ENCODE data around the gene KIF22. TPM values are rescaled to one million over a fixed set of nuclear protein-coding genes. Genes with fewer than 3 reads are reported as not detected.

KIF22 gene
- total RNA-seq, 4 donors from 2014 or later: 5.9 to 70.4 (median 15.8) TPM

DNA sequence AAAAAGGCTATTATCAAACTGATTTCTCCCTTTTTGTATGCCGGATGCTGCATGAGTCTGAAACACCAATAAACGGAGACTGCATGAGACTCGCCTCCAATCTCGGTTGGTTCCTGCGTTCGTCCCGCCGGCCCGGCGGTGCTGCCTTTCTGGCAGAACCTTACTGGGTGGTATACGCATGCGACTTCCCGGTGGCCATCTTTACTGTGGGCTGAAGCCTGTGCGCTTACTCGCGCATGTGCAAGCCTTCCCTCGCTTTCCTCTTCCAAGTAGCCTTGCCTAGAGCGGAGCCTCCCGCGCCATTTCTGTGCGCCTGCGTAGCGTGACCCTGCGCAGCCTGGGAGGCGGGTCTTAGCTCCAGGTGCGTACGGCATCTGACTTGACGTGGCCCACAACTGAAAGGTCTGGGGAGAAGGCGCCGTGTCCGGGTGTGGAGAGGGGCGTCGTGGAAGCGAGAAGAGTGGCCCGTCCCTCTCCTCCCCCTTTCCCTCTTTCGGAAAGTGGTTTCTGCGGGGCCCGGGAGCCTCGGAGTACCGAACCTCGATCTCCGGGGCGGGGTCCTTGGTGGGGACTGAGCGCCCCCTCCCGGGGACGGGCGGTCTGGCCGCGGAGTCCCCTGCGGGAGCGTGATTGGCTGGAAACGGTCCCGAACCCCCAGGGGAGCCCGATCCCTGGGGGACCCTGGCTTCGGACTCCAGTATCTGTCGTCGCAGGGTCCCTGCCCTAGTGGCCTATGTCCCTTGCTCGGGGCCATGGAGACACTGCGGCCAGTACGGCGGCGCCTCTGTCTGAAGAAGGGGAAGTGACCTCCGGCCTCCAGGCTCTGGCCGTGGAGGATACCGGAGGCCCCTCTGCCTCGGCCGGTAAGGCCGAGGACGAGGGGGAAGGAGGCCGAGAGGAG is 25.5 kb downstream of the KIF22 start, which contains the start of gene PAGR1:
TSS of gene PAGR1 (plus strand) at position 360 of the 901 bp plus-strand sequence. CDS start at position 734, 374 bp downstream.
- H3K9me3 ChIP-seq: no peaks in the 10 kb centered on the region
- peaks cover 0 to 11% of the 10 kb centered on the region in 2 donors for H3K4me1 ChIP-seq
- intact Hi-C loops (cut with DNase I; ENCODE audit: low total_unique reads): no loop called here
- DNase-seq: peak; percentile 99 to 100
- H3K27me3 ChIP-seq: no peaks in the 10 kb centered on the region
- peak within 1 kb of the TSS; percentile 72 to 90 for H3K4me3 ChIP-seq
- TF ChIP-seq, protein P1, sequence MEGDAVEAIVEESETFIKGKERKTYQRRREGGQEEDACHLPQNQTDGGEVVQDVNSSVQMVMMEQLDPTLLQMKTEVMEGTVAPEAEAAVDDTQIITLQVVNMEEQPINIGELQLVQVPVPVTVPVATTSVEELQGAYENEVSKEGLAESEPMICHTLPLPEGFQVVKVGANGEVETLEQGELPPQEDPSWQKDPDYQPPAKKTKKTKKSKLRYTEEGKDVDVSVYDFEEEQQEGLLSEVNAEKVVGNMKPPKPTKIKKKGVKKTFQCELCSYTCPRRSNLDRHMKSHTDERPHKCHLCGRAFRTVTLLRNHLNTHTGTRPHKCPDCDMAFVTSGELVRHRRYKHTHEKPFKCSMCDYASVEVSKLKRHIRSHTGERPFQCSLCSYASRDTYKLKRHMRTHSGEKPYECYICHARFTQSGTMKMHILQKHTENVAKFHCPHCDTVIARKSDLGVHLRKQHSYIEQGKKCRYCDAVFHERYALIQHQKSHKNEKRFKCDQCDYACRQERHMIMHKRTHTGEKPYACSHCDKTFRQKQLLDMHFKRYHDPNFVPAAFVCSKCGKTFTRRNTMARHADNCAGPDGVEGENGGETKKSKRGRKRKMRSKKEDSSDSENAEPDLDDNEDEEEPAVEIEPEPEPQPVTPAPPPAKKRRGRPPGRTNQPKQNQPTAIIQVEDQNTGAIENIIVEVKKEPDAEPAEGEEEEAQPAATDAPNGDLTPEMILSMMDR (IDR thresholded peaks at IDR 0.05): peak; percentile 85 to 91 (median 88)
- TF ChIP-seq POLR2A (IDR thresholded peaks at IDR 0.05): peak; percentile 73 to 74
- peak within 1 kb of the TSS; percentile 96 to 99 for H3K27ac ChIP-seq
- H3K36me3 ChIP-seq: no peaks in the 10 kb centered on the region

DNA sequence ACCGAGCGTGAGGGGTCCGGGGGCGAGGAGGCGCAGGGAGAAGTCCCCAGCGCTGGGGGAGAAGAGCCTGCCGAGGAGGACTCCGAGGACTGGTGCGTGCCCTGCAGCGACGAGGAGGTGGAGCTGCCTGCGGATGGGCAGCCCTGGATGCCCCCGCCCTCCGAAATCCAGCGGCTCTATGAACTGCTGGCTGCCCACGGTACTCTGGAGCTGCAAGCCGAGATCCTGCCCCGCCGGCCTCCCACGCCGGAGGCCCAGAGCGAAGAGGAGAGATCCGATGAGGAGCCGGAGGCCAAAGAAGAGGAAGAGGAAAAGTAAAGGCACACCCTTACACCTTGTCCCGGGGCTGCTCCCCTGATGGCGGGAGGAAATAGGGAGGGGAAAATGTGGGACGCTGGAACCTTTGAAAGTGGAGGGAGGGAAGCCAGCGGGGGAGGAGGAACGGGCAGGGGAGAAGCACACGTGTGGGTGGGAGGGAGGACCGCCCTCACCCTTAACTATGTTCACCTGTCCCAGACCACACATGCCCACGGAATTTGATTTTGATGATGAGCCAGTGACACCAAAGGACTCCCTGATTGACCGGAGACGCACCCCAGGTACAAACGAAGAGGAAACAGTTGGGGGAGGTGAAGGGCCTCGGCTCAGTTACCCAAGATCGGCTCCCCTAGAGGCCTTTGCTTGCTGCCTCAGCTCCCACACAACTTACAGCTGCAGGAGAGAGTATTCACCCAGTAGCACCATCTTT is 26.3 kb downstream of the KIF22 start:
- peak overlapping the region; percentile 72 to 90 for H3K4me3 ChIP-seq
- no peaks in the 10 kb centered on the region for H3K27me3 ChIP-seq
- DNase-seq: peak; percentile 63 to 65
- peaks cover 0 to 11% of the 10 kb centered on the region in 2 donors for H3K4me1 ChIP-seq
- peak overlapping the region; percentile 96 to 99 for H3K27ac ChIP-seq
- TF ChIP-seq, protein P1 (IDR thresholded peaks at IDR 0.05): no peak
- no peak for TF ChIP-seq POLR2A (IDR thresholded peaks at IDR 0.05)
- intact Hi-C loops (cut with DNase I; ENCODE audit: low total_unique reads): no loop called here
- H3K36me3 ChIP-seq: no peaks in the 10 kb centered on the region
- no peaks in the 10 kb centered on the region for H3K9me3 ChIP-seq

DNA sequence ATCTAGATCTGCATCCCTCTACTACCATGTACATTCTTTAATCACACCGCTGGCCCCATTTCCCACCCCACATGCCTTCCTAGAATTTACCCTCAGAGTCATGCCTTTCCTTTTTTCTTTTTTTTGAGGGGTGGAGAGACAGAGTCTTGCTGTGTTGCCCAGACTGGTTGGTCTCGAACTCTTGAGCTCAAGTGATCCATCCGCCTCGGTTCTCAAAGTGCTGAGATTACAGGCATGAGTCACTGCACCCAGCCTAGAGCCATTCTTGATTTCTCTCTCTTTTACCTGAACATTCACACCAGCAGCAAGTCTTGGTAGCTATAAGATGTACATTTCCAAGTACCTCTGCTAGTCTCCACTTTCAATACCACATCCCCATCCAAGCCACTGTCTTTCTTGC is 27.5 kb downstream of the KIF22 start:
- H3K36me3 ChIP-seq: no peaks in the 10 kb centered on the region
- H3K4me1 ChIP-seq: peaks cover 4 to 7% of the 10 kb centered on the region in 2 donors
- intact Hi-C loops (cut with DNase I; ENCODE audit: low total_unique reads): no loop called here
- H3K4me3 ChIP-seq: no peak overlapping the region
- DNase-seq: no peak
- no peaks in the 10 kb centered on the region for H3K27me3 ChIP-seq
- H3K9me3 ChIP-seq: no peaks in the 10 kb centered on the region
- no peak for TF ChIP-seq POLR2A (IDR thresholded peaks at IDR 0.05)
- TF ChIP-seq, protein P1 (IDR thresholded peaks at IDR 0.05): no peak
- no peak overlapping the region for H3K27ac ChIP-seq

DNA sequence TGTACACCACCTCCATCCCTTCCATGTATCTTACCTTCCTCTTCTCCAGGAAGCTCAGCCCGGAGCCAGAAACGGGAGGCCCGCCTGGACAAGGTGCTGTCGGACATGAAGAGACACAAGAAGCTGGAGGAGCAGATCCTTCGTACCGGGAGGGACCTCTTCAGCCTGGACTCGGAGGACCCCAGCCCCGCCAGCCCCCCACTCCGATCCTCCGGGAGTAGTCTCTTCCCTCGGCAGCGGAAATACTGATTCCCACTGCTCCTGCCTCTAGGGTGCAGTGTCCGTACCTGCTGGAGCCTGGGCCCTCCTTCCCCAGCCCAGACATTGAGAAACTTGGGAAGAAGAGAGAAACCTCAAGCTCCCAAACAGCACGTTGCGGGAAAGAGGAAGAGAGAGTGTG is 29.0 kb downstream of the KIF22 start:
- peaks cover 4% of the 10 kb centered on the region in 2 donors for H3K4me1 ChIP-seq
- no peaks in the 10 kb centered on the region for H3K36me3 ChIP-seq
- peak overlapping the region; percentile 85 to 91 for H3K27ac ChIP-seq
- H3K27me3 ChIP-seq: no peaks in the 10 kb centered on the region
- no peak overlapping the region for H3K4me3 ChIP-seq
- no peaks in the 10 kb centered on the region for H3K9me3 ChIP-seq
- intact Hi-C loops (cut with DNase I; ENCODE audit: low total_unique reads): no loop called here
- no peak for DNase-seq
- TF ChIP-seq POLR2A (IDR thresholded peaks at IDR 0.05): no peak
- TF ChIP-seq, protein P1 (IDR thresholded peaks at IDR 0.05): no peak

Data from uterus (tissue), 4 donors.